Esophagus muscularis mucosa (tissue), 4 donors: Measurements from ENCODE around the gene ITPR2.

ENCODE experiments used
- CTCF ChIP-seq, 3 experiments: fragments of 200-600 bp in 2 of 3; fragments of 450-650 bp in 1 of 3; sonication (generic) in 2 of 3; IDR thresholded peaks; one replicate each; pipeline ENCODE4 v1.5.1; 2017 to 2019; ENCODE audit warnings: antibody characterized with exemption in 3 of 3, mild to moderate bottlenecking in 2 of 3, moderate library complexity in 1 of 3
- EP300 ChIP-seq: sonication (generic); formaldehyde crosslinking; IDR thresholded peaks from one replicate; pipeline ENCODE4 v1.6.1; 2017; ENCODE audit warnings: antibody characterized with exemption
- POLR2A ChIP-seq: fragments of 450-650 bp; IDR thresholded peaks from one replicate; pipeline ENCODE4 v1.6.1; 2017; ENCODE audit warnings: antibody characterized with exemption, moderate library complexity, mild to moderate bottlenecking, low read depth
- POLR2AphosphoS5 ChIP-seq, 2 donors: sonication (generic); formaldehyde crosslinking; IDR thresholded peaks; one replicate each; pipeline ENCODE4 v1.6.1; 2017; ENCODE audit warnings: antibody characterized with exemption in 2 of 2

DNA sequence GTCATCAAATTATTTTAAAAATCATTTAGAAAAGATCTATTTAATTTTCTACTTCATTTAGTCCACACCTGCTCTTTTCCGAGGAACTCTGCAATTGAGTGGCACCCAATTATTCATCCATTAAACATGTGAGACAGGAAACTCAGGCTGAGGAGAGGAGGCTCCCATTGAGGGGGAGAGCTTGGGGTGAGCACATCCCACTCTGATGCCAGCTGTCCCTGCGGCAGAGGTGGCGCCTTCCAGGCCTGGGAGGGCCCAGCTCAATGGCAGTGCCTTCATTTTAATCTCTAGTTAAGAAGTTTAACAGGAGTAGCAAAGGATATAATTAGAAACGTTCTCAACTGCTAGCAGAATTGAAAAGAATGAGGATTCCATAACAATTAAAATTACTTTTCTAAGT, 92.0 kb downstream of the ITPR2 start:
- TF ChIP-seq CTCF (IDR thresholded peaks at IDR 0.05): no peak
- no peak for TF ChIP-seq POLR2A
- no peak for TF ChIP-seq EP300
- TF ChIP-seq POLR2AphosphoS5 (IDR thresholded peaks at IDR 0.05): no peak
